GM06990 (cell line): ENCODE data around the gene PRPS2.

Experiments used
- DNase-seq: peaks from one replicate; pipeline ENCODE4 v3.0.0-alpha.2; 2011; ENCODE audit not compliant: insufficient read length; ENCODE audit errors: extremely low read depth
- H3K27me3 ChIP-seq: replicated peaks from 2 replicates; pipeline ENCODE4 v1.6.0; 2011; ENCODE audit warnings: low read length; ENCODE audit not compliant: control insufficient read depth, insufficient read depth
- H3K36me3 ChIP-seq: 2 replicates; pipeline ENCODE4 v1.5.1; 2011; ENCODE audit warnings: low read length; ENCODE audit not compliant: control insufficient read depth, insufficient read depth
- H3K4me3 ChIP-seq: replicated peaks from 2 replicates; pipeline ENCODE4 v1.5.1; 2011; ENCODE audit warnings: low read depth, mild to moderate bottlenecking, control low read depth, low read length
- CTCF ChIP-seq: IDR thresholded peaks from 2 replicates; pipeline ENCODE4 v1.5.1; 2011; ENCODE audit warnings: low read length, control low read depth, mild to moderate bottlenecking, inconsistent platforms; ENCODE audit not compliant: insufficient read depth, poor library complexity, severe bottlenecking

Gene PRPS2

DNA sequence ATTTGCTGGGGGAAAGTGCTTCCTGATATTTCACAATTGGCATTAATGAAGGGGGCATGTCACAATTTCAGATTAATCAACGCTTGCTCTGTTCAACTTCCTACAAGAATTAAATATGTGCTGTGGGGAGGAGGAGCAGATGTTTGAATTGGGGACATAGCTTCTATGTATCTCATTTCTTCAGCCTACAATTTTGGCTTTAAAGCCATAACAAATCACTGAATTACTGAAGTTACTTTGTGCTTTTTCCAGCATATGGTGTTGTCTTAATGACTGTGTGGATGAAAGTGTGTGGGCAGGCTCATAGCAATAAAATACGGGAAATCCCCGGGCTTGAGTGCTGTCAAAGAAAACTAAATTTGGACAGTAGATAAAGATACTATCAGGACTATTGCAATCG is 76.5 kb downstream of the PRPS2 start:
- H3K27me3 ChIP-seq: no peaks in the 10 kb centered on the region
- TF ChIP-seq CTCF: no peak
- DNase-seq: no peak
- peaks cover 2% of the 10 kb centered on the region for H3K36me3 ChIP-seq
- peak overlapping the region; percentile 62 for H3K4me3 ChIP-seq

DNA sequence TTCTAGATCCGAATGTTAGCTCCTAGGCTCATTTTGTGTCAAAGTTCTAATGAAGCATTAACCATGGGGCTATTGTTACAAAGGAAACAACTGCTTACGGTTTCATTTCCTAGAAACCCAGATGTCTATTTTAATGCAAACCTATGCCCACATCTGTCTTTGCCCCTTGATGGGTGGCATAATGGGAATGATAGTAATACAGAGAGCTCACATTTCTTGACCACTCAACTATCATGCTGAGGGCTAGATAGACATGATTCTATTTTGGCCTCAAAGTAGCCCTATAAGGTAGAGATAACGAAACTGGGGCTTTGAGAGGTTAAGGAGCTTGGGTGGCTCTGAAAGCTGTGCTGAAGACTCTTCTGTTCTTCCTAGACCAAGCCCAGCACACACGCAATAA is 77.5 kb downstream of the PRPS2 start:
- Histone ChIP-seq H3K36me3 (peaks cover 2% of the 10 kb centered on the region), H3K4me3 (peak overlapping the region; percentile 62), H3K27me3 (no peaks in the 10 kb centered on the region)
- no peak for DNase-seq
- TF ChIP-seq CTCF: no peak

DNA sequence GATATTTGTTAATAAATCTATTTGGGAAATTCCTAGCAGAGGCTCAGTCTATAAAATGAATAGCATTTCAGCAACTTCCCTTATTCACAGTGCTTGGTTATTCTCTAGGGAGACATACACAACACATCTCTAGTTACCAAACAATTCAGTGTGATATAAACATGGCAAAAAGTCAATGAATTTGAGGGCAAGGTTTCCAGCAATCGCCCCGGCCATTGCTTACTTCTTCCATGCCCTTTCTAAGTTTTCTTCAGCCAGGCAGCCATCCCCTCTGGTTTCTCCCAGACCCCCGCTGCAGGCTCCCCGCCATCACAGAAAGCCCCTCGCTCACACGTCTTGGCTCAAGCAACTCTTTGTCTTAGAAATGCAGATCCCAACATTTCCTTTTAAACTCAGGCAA is 80.0 kb downstream of the PRPS2 start:
- H3K36me3 ChIP-seq: peaks cover 2% of the 10 kb centered on the region
- no peak for TF ChIP-seq CTCF
- H3K4me3 ChIP-seq: no peak overlapping the region
- no peaks in the 10 kb centered on the region for H3K27me3 ChIP-seq
- no peak for DNase-seq

DNA sequence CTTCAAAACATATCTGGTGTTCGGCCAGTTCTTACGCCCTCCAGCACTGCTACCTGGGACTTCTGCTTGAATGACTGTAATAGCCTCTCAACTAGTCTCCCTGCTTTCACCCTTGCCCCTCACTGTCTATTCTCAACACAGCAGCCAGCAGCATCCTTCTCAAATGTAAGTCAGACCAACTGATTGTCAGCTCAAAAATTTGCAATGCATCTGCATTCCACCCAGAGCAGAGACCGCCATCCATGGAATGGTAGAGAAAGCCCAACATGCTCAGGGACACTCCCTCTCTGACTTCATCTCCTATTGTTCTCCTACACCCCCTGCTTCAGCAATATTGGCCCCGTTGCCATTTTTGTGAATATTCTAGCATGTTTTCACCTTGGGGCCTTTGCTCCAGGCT is 81.5 kb downstream of the PRPS2 start:
- no peak for DNase-seq
- no peaks in the 10 kb centered on the region for H3K27me3 ChIP-seq
- no peak overlapping the region for H3K4me3 ChIP-seq
- peaks cover 2% of the 10 kb centered on the region for H3K36me3 ChIP-seq
- no peak for TF ChIP-seq CTCF
